GM04504 (cell line): ENCODE results near the gene APC2.
"Not testable (repeated sequence)": the region's sequence is repeated elsewhere in the genome, so short reads cannot be mapped to it uniquely, and the experiment has no call there.

ENCODE experiments used
- DNase-seq: peaks from one replicate; pipeline ENCODE4 v3.0.0-alpha.2; 2012; ENCODE audit warnings: low read depth

The APC2 gene

DNA sequence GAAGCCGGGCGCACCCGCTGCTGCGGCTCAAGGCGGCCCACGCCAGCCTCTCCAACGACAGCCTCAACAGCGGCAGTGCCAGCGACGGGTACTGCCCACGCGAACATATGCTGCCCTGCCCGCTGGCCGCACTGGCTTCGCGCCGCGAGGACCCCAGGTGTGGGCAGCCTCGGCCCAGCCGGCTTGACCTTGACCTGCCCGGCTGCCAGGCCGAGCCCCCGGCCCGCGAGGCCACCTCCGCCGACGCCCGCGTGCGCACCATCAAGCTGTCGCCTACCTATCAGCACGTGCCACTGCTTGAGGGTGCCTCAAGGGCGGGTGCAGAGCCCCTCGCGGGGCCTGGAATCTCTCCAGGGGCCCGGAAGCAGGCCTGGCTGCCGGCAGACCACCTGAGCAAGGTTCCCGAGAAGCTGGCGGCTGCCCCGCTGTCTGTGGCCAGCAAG, 16.1 kb downstream of the APC2 start:
- DNase-seq, result no peak

DNA sequence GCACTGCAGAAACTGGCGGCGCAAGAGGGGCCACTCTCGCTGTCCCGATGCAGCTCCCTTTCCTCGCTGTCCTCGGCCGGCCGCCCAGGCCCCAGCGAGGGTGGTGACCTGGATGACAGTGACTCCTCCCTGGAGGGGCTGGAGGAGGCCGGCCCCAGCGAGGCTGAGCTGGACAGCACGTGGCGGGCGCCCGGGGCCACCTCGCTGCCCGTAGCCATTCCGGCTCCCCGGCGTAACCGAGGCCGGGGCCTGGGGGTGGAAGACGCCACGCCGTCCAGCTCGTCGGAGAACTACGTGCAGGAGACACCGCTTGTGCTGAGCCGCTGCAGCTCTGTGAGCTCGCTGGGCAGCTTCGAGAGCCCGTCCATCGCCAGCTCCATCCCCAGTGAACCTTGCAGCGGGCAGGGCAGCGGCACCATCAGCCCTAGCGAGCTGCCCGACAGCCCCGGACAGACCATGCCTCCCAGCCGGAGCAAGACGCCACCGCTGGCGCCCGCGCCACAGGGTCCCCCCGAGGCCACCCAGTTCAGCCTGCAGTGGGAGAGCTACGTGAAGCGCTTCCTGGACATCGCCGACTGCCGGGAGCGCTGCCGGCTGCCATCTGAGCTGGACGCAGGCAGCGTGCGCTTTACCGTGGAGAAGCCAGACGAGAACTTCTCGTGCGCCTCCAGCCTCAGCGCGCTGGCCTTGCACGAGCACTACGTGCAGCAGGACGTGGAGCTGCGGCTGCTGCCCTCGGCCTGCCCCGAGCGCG, 16.7 kb downstream of the APC2 start:
- no peak for DNase-seq

DNA sequence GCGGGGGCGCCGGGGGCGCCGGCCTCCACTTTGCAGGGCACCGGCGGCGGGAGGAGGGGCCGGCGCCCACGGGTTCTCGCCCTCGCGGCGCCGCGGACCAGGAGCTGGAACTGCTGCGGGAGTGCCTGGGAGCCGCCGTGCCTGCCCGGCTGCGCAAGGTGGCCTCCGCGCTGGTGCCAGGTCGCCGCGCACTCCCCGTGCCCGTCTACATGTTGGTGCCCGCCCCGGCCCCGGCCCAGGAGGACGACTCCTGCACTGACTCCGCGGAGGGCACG, 17.2 kb downstream of the APC2 start:
- no peak for DNase-seq

DNA sequence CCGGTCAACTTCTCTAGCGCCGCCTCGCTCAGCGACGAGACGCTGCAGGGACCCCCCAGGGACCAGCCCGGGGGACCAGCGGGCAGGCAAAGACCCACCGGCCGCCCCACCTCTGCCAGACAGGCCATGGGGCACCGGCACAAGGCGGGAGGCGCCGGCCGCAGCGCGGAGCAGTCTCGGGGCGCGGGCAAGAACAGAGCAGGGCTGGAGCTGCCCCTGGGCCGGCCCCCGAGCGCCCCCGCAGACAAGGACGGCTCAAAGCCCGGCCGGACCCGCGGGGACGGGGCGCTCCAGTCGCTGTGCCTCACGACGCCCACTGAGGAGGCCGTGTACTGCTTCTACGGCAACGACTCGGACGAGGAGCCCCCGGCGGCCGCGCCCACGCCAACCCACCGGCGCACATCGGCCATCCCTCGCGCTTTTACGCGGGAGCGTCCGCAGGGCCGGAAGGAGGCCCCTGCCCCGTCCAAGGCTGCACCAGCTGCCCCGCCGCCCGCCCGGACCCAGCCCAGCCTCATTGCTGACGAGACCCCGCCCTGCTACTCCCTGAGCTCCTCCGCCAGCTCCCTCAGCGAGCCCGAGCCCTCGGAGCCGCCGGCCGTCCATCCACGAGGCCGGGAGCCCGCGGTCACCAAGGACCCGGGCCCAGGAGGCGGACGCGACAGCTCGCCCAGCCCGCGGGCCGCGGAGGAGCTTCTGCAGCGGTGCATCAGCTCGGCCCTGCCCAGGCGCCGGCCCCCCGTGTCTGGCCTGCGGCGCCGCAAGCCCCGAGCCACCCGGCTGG, 17.8 kb downstream of the APC2 start:
- no peak for DNase-seq

DNA sequence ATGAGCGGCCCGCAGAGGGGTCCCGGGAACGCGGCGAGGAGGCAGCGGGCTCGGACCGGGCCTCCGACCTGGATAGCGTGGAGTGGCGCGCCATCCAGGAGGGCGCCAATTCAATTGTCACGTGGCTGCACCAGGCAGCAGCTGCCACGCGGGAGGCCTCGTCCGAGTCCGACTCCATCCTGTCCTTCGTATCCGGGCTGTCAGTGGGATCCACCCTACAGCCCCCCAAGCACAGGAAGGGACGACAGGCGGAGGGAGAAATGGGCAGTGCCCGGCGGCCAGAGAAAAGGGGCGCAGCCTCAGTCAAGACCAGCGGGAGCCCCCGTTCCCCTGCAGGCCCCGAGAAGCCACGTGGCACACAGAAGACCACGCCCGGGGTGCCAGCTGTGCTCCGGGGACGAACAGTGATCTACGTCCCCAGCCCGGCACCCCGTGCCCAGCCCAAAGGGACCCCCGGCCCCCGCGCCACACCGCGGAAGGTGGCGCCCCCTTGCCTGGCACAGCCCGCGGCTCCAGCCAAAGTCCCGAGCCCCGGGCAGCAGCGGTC, 18.4 kb downstream of the APC2 start:
- DNase-seq, result no peak

DNA sequence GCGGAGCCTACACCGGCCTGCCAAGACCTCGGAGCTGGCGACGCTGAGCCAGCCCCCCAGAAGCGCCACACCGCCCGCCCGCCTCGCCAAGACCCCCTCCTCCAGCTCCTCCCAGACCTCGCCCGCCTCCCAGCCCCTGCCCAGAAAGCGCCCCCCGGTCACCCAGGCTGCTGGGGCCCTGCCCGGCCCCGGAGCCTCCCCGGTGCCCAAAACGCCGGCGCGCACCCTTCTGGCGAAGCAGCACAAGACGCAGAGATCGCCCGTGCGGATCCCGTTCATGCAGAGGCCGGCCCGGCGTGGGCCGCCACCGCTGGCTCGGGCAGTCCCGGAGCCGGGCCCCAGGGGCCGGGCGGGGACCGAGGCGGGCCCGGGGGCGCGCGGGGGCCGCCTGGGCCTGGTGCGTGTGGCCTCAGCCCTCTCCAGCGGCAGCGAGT, 18.9 kb downstream of the APC2 start:
- DNase-seq, result no peak

DNA sequence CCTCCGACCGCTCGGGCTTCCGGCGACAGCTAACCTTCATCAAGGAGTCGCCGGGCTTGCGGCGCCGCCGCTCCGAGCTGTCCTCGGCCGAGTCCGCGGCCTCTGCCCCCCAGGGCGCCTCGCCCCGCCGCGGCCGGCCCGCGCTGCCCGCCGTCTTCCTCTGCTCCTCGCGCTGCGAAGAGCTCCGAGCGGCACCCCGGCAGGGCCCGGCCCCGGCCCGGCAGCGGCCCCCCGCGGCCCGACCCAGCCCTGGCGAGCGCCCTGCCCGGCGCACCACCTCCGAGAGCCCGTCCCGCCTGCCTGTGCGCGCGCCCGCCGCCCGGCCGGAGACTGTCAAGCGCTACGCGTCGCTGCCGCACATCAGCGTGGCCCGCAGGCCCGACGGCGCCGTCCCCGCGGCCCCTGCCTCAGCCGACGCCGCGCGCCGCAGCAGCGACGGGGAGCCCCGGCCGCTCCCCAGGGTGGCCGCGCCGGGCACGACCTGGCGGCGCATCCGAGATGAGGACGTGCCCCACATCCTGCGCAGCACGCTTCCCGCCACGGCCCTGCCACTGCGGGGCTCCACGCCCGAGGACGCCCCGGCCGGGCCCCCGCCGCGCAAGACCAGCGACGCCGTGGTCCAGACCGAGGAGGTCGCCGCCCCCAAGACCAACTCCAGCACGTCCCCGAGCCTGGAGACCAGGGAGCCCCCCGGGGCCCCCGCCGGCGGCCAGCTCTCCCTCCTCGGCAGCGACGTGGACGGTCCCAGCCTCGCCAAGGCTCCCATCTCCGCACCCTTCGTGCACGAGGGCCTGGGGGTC, 19.5 kb downstream of the APC2 start:
- no peak for DNase-seq

DNA sequence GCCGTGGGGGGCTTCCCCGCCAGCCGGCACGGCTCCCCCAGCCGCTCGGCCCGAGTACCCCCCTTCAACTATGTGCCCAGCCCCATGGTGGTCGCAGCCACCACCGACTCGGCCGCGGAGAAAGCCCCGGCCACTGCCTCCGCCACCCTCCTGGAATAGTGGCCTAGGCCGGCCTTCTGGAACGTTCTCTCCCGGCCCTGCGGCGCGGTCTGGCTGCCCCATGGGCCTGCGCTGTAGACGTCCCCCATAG, 20.1 kb downstream of the APC2 start:
- DNase-seq, result no peak

DNA sequence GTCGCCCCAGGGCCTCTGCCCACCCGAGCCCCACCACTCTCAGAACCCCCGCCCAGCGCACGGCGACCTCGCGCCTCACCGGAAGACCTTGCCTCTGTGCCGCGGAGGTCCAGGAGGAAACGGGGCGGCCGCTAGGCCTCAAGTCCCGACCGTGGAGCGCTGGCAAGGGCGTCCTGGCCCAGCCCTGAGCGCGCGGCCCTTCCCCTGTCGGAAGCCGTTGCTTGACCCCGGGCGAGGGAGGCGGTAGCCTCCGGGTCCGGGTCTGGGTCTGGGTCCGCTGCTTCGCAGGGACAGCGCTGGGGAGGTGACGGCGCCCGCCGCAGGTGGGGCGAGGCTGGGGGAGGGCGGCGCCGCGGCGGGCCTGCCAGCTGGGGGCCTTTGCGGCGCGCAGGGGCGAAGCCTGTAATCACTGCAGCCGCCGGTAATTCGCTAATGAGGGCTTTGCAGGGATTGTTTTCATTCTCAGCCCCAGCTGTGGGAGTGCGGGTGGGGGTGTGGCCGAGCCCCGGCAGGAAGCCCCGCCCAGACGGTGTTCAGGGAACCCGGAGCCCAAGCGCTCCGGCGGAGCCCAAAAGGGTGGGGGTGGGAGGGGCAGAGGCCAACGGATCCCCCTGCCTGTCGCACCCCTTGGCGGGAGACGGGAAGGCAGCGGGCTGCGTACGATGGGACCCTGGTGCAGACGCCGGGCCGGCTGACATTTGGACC, 20.5 kb downstream of the APC2 start:
- DNase-seq, result no peak

DNA sequence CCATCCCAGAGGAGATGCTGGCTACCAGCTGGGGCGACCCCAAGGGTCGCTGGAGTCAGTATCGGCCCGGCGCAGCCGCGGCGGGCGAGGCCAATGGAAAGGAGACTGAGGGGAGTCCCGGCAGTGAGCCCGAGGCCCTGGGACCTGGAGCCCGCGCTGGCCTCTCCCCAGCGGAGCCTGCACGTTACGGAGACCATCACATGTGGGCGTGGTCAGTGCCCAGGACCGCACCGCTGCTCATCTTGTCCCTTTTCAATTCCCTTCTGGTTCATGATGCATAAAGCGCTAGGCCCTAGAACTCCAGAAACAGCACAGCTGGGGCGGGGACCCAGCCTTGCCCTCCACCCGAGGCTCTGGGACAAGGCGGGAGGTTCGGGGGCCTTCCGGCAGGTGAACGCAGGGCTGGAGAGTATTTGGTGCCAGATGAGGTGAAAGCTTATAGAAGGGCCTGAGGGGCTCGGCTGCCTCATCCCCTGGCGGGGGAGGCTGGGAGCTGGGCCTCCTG, 21.1 kb downstream of the APC2 start:
- no peak for DNase-seq

DNA sequence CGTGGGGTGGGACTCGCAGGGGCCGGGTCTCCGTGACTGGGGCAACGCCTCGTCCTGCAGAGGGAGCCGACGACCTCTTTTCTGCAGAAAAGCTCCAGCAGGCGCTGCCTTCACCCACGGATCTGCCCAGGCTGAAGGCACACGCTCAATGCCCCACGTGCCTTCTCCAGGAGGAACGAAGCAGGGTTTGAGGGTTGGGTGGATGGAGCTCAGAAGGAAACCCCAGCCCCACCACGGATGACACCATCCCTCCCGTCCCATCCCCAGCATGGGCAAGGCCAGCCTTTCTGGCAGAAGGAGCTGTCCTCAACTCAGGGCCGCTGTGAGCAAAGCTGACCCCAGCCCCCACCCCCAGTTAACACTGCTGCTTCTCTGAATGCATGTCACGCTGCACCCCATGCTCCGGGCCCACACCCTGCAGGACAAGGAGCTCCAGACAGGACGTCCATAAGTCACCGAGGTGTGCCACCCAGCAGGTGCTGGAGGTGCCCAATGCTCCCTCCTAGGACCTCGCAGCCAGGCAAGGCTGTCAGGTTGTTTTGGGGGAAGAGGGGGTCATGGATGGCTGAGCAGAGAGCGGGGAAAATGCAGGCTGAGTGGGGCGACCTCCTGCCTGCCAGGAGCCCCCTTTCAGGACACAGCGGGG, 21.7 kb downstream of the APC2 start:
- no peak for DNase-seq

DNA sequence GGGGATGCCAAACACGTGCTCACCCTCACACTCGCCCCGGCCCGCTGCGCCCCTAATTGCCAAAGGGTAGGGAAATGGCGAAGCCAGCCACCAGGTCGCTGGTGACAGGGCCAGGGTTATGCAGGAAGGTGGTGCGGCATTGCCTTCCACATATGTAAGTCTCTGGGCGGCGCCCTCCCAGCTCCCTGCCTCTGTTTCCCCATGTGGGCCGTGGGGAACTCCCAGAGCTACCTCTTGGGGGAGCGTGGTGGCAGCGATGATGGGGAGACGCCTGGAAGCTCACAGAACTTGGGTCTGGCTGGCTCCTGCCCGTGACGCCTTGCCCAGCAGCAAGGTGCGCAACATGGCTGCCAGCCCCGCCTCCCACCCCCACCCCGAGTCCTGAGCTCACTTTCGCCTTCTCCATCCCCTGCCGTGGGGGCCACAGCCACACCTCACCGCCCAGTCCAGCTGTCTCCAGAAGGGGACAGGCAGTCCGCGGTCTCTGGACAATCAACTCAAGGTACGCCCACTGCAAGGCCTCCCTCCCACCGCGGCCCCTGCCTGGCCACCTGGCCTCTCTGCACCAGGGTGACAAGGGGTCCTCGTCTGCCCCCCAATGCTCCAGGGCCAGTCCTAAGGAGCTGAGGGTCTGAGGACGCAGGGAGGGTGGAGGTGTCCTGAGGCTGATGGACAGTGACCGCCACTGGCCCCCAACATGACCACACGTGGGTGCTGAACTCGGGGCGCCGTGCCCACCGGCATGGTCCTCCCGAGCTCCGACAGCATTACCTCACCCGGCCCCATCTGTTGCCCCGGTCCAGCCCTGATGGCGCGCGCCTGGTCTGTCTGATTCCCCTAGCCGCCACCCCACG, 22.5 kb downstream of the APC2 start:
- no peak for DNase-seq

DNA sequence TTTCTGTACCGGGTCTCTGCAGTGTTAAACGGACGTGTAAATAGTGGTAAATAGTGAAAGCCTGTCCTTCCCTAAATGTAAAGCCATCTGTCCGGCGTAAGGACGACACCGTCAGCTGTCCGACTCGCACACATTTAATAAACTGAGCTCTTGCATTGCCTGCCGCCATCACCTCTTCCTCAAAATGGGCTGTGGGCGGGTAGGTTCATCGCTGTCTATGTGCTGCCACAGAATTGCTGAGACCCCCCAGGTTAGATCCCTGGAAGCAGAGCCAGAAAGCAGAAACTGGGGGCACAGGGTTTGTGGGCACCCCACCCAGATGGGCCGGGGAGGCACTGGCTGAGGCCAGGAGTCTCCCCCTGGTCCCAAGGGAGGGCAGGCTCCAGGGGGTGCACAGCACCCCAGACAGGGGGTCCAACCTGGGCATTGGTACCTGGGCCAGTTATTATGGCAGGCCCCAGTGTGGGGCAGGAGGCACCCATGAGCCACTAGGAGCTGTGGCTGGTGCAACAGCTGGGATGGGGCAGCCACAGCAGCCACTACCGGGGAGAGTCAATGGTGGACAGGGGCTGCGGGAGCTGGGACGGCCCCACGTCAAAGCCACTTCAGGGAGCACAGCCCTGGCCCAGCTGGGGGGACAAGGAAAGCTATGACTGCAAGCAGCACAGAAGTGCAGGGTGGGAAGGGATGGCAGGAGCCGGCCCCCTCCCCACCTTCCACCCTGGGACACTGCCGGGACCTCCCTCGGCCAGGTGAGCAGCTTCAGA, 23.3 kb downstream of the APC2 start:
- DNase-seq, result no peak

DNA sequence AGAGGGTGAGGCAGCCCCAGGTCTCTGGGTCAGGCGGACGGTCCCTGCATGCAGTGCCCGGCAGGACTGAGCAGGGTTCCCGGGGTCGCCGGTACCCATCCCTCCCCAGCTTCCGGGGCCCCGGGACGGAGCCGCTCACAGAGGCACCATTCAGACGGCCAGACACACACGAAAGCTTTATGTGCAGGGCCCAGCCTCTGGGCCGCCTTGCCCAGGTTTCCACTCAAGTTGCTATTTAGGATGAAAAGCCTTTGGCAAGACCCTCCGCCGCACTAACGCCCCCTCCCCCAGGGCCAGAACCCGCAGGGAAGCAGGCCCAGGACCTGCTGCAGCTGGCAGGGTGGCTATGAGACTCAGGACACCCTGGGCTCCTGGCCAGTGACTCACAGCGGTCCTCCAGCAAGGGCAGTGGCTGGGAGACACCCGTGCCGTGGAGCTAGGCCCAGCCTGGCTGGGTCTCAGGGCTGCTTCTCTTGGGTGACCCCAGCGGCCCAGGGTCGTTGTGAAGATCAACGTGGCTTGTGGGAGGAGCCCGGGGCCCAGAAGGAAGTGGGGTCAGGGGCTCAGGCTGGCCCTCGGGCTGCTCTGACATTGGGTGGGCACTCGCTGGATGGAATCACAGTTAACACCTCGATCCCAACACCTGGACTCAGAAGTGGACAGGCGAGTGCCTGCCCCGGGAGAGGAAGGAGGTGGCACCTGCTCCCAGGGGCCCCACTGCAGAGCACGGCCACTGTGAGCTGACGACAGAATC, 24.3 kb downstream of the APC2 start:
- no peak for DNase-seq

DNA sequence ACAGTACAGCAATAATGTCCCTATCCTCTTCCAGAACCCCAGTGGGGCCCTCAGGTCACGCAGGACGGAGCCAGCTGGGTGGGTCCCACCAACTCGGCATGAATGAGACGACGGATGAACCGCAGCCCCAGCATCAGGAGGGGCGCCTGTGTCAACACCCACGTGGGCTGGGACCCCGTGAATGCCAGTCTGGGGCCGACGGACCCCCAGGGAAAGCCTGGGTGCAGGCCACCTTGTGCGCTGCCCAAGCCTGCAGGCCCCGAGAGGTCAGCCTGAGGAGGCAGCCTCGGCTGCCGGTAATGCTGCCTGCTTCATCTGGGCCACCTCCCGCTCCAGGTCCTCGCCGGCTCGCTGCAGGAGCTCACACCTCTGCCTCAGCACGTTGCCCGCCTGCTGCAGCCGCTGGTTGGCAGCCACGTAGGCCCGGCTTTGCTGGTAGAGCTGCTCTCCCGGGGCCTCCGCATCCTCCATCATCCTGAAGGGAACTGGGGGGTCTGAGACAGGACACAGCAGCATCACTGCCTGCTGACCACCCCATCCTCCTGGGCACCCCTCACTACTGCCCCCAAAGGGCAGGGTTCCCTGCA, 24.9 kb downstream of the APC2 start:
- no peak for DNase-seq

DNA sequence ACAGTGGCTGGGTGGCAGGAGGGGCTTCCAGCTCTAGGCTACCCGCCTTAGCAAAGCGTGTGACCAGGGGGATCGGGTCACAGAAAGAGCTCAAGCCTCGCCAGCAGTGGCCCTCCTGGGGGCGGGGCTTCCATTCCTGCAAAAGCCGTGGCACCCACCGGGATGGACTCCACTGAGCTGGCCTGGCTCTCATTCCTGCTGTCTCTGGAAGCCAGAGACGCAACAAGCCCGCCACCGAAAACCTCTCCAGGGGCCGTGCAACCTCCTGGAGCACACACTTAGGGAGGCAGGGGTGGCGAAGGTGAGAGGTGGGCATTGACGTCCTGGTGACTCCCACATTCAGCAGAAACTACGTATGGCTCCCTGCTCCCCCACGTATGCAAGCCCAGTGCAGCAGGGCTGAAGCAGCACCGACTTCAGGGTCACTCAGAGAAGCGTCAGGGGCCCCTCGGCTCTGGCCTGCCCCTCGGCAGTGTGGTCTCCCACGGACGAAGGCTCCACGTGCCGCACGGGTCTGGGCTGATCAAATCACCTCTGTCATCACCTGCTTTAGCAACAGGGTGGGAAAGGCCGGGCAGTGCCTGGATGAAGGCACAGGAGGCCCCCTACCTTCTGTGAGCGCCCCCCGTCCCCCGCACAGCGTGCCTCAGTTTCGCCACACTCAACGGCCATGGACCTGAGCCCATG, 26.0 kb downstream of the APC2 start:
- DNase-seq, result no peak

DNA sequence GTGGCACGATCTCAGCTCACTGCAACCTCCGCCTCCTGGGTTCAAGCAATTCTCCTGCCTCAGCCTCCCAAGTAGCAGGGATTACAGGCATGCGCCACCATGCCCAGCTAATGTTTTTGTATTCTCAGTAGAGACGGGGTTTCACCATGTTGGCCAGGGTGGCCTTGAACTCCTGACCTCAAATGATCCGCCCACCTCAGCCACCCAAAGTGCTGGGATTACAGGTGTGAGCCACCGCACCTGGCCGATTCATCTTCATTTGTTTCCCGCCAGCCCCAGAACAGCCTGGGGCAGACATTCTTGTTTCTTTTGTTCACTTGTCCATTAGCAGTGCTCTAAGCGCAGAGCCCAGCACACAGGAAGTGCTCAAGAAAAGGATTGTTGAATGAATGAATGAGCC, 27.1 kb downstream of the APC2 start:
- DNase-seq, result not testable (repeated sequence)
